Measurements from ENCODE around the gene KCTD13. TPM values are rescaled to one million over a fixed set of nuclear protein-coding genes. Genes with fewer than 3 reads are reported as not detected.
A peak's percentile ranks its signal among the peaks of the same experiment; 100 is the strongest.
"Not testable (repeated sequence)": the region's sequence is repeated elsewhere in the genome, so short reads cannot be mapped to it uniquely, and the experiment has no call there.

KCTD13 gene
- total RNA-seq, 1 donor from 2014 or later = 302 TPM

- H3K27ac ChIP-seq = no peak overlapping the region
- no peaks in the 10 kb centered on the region for H3K9me3 ChIP-seq
- intact Hi-C loops (cut with DNase I) = no loop called here
- H3K4me3 ChIP-seq = no peak overlapping the region
- no peaks in the 10 kb centered on the region for H3K36me3 ChIP-seq
- H3K27me3 ChIP-seq = peaks cover 18% of the 10 kb centered on the region
- TF ChIP-seq CTCF (IDR thresholded peaks at IDR 0.05) = no peak
- DNase-seq (ENCODE audit: low spot score in 2 of 2) = no peak
- H3K4me1 ChIP-seq = peaks cover 0 to 4% of the 10 kb centered on the region in 2 donors
These were observed 52.7 kb downstream of the KCTD13 start for GRCh38 chr16:29873319-29873718.

- no peak overlapping the region for H3K27ac ChIP-seq
- H3K36me3 ChIP-seq = no peaks in the 10 kb centered on the region
- intact Hi-C loops (cut with DNase I) = no loop called here
- H3K9me3 ChIP-seq = no peaks in the 10 kb centered on the region
- TF ChIP-seq CTCF (IDR thresholded peaks at IDR 0.05) = no peak
- H3K4me3 ChIP-seq = no peak overlapping the region
- peaks cover 10% of the 10 kb centered on the region for H3K27me3 ChIP-seq
- H3K4me1 ChIP-seq = peaks cover 0 to 1% of the 10 kb centered on the region in 2 donors
- no peak for DNase-seq (ENCODE audit: low spot score in 2 of 2)
These were observed 54.0 kb downstream of the KCTD13 start for GRCh38 chr16:29871822-29872546.

GRCh38 chr16:29869067-29869466, 57.0 kb downstream of the KCTD13 start:
- H3K27ac ChIP-seq; H3K36me3 ChIP-seq; H3K4me1 ChIP-seq; H3K27me3 ChIP-seq; H3K9me3 ChIP-seq; intact Hi-C loops (cut with DNase I); DNase-seq (ENCODE audit: low spot score in 2 of 2); H3K4me3 ChIP-seq: not testable (repeated sequence)

GRCh38 chr16:29868396-29869009, 57.5 kb downstream of the KCTD13 start:
- Histone ChIP-seq H3K4me1 (no peaks in the 10 kb centered on the region), H3K27me3 (no peaks in the 10 kb centered on the region), H3K4me3 (no peak overlapping the region), H3K36me3 (no peaks in the 10 kb centered on the region), H3K9me3 (no peaks in the 10 kb centered on the region), H3K27ac (no peak overlapping the region)
- intact Hi-C loops (cut with DNase I) = no loop called here
- no peak for TF ChIP-seq CTCF (IDR thresholded peaks at IDR 0.05)
- no peak for DNase-seq (ENCODE audit: low spot score in 2 of 2)

- TF ChIP-seq CTCF (IDR thresholded peaks at IDR 0.05) = no peak
- Histone ChIP-seq H3K9me3 (no peaks in the 10 kb centered on the region), H3K27me3 (no peaks in the 10 kb centered on the region), H3K27ac (no peak overlapping the region), H3K4me1 (peaks cover 4 to 16% of the 10 kb centered on the region in 2 donors), H3K36me3 (peaks cover 11 to 19% of the 10 kb centered on the region in 2 donors), H3K4me3 (no peak overlapping the region)
- no peak for DNase-seq (ENCODE audit: low spot score in 2 of 2)
- intact Hi-C loops (cut with DNase I) = loop anchor here (5.0 kb wide), 1 partner anchor 108 kb away; the partner anchor contains the start of gene TAOK2
These were observed 61.8 kb downstream of the KCTD13 start for GRCh38 chr16:29864205-29864604.

- no peaks in the 10 kb centered on the region for H3K27me3 ChIP-seq
- peaks cover 12 to 25% of the 10 kb centered on the region in 2 donors for H3K36me3 ChIP-seq
- DNase-seq (ENCODE audit: low spot score in 2 of 2) = no peak
- peak overlapping the region; percentile 85 to 93 for H3K27ac ChIP-seq
- intact Hi-C loops (cut with DNase I) = loop anchor here (1.0 to 5.0 kb wide), 7 partner anchors 37 to 157 kb away; partner anchors contain the start of genes ASPHD1, KCTD13, KIF22 and MVP
- peak overlapping the region; percentile 72 to 99 for H3K4me3 ChIP-seq
- H3K4me1 ChIP-seq = peaks cover 4 to 22% of the 10 kb centered on the region in 2 donors
- no peaks in the 10 kb centered on the region for H3K9me3 ChIP-seq
- no peak for TF ChIP-seq CTCF (IDR thresholded peaks at IDR 0.05)
These were observed 62.4 kb downstream of the KCTD13 start for GRCh38 chr16:29863669-29863984.

All from ascending aorta (tissue), 2 donors.